ENCODE results near the gene ADM5. TPM values are rescaled to one million over a fixed set of nuclear protein-coding genes. Genes with fewer than 3 reads are reported as not detected.

Gene ADM5
- total and polyA plus RNA-seq, 10 of the 15 experiments (the other 5 are each of a cell fraction or from before 2014, with no cell fraction given) = 0.05 to 6.0 (median 1.2) TPM; not detected in 1

DNA sequence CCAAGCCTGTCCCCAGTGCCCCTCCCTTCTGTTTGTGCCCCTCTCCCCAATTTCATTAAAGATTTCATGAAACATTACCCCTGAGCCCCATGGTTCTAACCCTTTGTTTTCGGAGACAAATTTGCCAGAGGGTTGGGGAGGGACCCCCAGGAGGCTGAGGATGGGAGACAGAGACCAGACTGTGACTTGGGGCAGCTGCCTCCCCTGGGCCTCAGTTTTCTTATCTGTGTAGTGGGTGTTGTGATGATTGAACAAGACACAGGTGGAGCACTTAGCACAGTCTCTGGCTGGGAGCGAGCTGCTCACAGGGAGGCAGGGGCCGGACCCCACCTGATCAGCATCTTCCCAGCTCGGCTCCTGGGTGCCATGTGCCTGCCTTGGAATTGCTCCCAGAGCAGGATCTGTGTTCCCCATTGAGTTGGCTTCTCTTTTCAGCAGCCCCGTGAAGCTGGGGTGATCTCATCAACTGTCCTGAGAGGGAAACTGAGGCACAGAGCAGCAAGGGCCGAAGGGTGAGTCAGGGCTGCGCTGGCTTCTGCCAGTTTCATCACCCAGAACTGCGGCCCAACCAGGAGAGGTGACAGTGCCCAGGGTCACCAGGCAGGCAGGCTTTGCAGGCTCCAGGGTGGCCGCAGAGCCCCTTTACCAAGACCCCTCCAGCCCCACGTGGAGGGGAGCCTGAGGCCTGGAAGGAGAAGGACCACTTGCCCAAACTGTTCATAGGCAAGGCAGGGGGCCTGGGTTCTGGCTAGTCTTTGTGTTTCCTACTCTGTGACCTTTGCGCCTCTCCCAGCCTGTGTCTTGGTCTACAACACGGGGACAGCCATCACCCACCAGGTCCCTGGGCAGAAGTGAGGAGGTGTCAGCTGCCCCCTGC is 30.6 kb upstream of the ADM5 start:
- H3K79me2 ChIP-seq (ENCODE audit: control insufficient read depth, insufficient read depth, low read length) = peaks cover 8% of the 10 kb centered on the region
- peaks cover 12 to 45% of the 10 kb centered on the region in 2 experiments for H3K36me3 ChIP-seq (ENCODE audit: control insufficient read depth in 2 of 2, insufficient read depth in 2 of 2, low read length in 1 of 2)
- POLR2A ChIA-PET = no interaction called here
- no peak overlapping the region for H3K4me2 ChIP-seq (ENCODE audit: control insufficient read depth, insufficient read depth)
- no peak for DNase-seq (ENCODE audit: low read depth, low spot score)
- no peak for FAIRE-seq
- no peaks in the 10 kb centered on the region for H3K27me3 ChIP-seq (replicated peaks in 1 of 2; ENCODE audit: control insufficient read depth in 2 of 2, insufficient read depth in 2 of 2, low read length in 1 of 2)
- H3K9ac ChIP-seq (ENCODE audit: control insufficient read depth, insufficient read depth, low read length) = no peak overlapping the region
- intact Hi-C loops (cut with micrococcal nuclease; ENCODE audit: unreplicated experiment) (no loop called here), in situ Hi-C loops (cut with MboI) (no loop called here)
- BruUV-seq (replicated peaks) = no TSS peak
- no peak for ATAC-seq
- 0 out of 2 replicates have a peak, but pooled peaks have one; percentile 31 for TF ChIP-seq POLR2AphosphoS2 (IDR thresholded peaks at IDR 0.05; ENCODE audit: low read depth, low read length)
- TF ChIP-seq SMAD1 (IDR thresholded peaks at IDR 0.05; ENCODE audit: low read depth, partially characterized antibody) = no peak
- CTCF ChIA-PET = interaction anchor here (0.9 kb wide), 1 partner anchor 15 kb away, joined by 3 read pairs; no protein-coding TSS in a partner anchor
- H4K20me1 ChIP-seq (ENCODE audit: control insufficient read depth, insufficient read depth) = no peaks in the 10 kb centered on the region; the same call in none of the 2 replicates
- H3K4me1 ChIP-seq (ENCODE audit: control insufficient read depth, insufficient read depth, low read length) = peaks cover 11% of the 10 kb centered on the region
- 89% methylated on average over 12 of the region's 12 CpGs for WGBS (ENCODE audit: insufficient coverage, insufficient replicate concordance, low lambda C conversion rate, missing lambda C conversion rate)
- H2AFZ ChIP-seq (ENCODE audit: control insufficient read depth, low read depth, low read length) = no peak overlapping the region
- RAD21 ChIA-PET (ENCODE audit: unreplicated experiment) = no interaction called here
- SMC1A ChIA-PET (ENCODE audit: uncharacterized antibody, unreplicated experiment) = interaction anchor here (1.6 kb wide), 1 partner anchor 14 kb away, joined by 3 read pairs; no protein-coding TSS in a partner anchor
- H3K9me3 ChIP-seq (replicated peaks; ENCODE audit: control insufficient read depth, insufficient read depth, low read length) = no peaks in the 10 kb centered on the region
- H3K4me3 ChIP-seq = no peak overlapping the region
- H3K27ac ChIP-seq (ENCODE audit: control insufficient read depth, insufficient read depth) = no peak overlapping the region

DNA sequence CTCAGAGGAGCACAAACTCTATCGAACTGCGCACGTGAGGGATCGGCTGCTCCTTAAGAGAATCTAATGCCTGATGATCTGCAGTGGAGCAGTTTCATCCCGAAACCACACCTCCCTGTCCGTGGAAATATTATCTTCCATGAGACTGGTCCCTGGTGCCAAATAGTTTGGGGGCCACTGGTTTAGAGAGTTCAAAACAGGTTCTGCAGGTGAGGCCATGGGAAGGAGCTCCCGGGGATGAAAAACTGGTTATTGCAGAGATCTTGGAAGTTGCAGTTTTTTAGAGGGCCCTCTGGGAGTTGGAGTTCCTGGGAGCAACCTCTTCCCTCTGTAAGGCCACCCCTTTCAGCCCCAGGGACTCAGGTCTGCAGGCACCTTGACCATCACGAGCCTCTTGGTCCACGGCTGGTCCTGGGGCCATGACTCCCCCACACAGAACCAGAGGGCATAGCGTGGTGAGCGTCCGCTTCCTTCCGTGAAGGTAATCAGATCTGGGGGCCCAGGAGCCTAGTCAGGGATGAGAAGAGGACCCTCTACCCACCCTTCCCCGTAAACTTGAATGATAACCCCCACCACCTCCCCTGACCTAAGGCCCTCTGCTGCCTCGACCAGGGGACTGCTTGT is 28.9 kb upstream of the ADM5 start:
- H3K27ac ChIP-seq (ENCODE audit: control insufficient read depth, insufficient read depth) = no peak overlapping the region
- no peak overlapping the region for H3K4me3 ChIP-seq
- H3K9ac ChIP-seq (ENCODE audit: control insufficient read depth, insufficient read depth, low read length) = no peak overlapping the region
- peaks cover 23% of the 10 kb centered on the region for H3K79me2 ChIP-seq (ENCODE audit: control insufficient read depth, insufficient read depth, low read length)
- POLR2A ChIA-PET = interaction anchor here (1.2 to 1.9 kb wide), 2 partner anchors 16 to 20 kb away, joined by 5 to 6 read pairs; partner anchors contain the start of genes PRMT1 and RRAS
- no peak for ATAC-seq
- intact Hi-C loops (cut with micrococcal nuclease; ENCODE audit: unreplicated experiment) (no loop called here), in situ Hi-C loops (cut with MboI) (no loop called here)
- peaks cover 12 to 37% of the 10 kb centered on the region in 2 experiments for H3K36me3 ChIP-seq (ENCODE audit: control insufficient read depth in 2 of 2, insufficient read depth in 2 of 2, low read length in 1 of 2)
- no peak for DNase-seq (ENCODE audit: low read depth, low spot score)
- no peak overlapping the region for H2AFZ ChIP-seq (ENCODE audit: control insufficient read depth, low read depth, low read length)
- H3K9me3 ChIP-seq (replicated peaks; ENCODE audit: control insufficient read depth, insufficient read depth, low read length) = no peaks in the 10 kb centered on the region
- no peak for TF ChIP-seq NFIC (IDR thresholded peaks at IDR 0.05; ENCODE audit: low read depth, low read length)
- TF ChIP-seq PAX8 (IDR thresholded peaks at IDR 0.05) = no peak
- no peak for TF ChIP-seq IKZF1 (conservative IDR thresholded peaks at IDR 0.05)
- TF ChIP-seq IKZF2 (IDR thresholded peaks at IDR 0.05) = no peak
- TF ChIP-seq, protein P1, sequence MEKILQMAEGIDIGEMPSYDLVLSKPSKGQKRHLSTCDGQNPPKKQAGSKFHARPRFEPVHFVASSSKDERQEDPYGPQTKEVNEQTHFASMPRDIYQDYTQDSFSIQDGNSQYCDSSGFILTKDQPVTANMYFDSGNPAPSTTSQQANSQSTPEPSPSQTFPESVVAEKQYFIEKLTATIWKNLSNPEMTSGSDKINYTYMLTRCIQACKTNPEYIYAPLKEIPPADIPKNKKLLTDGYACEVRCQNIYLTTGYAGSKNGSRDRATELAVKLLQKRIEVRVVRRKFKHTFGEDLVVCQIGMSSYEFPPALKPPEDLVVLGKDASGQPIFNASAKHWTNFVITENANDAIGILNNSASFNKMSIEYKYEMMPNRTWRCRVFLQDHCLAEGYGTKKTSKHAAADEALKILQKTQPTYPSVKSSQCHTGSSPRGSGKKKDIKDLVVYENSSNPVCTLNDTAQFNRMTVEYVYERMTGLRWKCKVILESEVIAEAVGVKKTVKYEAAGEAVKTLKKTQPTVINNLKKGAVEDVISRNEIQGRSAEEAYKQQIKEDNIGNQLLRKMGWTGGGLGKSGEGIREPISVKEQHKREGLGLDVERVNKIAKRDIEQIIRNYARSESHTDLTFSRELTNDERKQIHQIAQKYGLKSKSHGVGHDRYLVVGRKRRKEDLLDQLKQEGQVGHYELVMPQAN (conservative IDR thresholded peaks at IDR 0.05) = no peak
- no peak for TF ChIP-seq MXI1 (IDR thresholded peaks at IDR 0.05; ENCODE audit: low read depth, low read length)
- no peak for TF ChIP-seq CHD1 (IDR thresholded peaks at IDR 0.05; ENCODE audit: low read depth, low read length)
- TF ChIP-seq CREB1 (IDR thresholded peaks at IDR 0.05; ENCODE audit: low read depth) = no peak
- TF ChIP-seq HDAC6 (IDR thresholded peaks at IDR 0.05; ENCODE audit: unreplicated experiment) = no peak
- no peak for TF ChIP-seq STAT3 (IDR thresholded peaks at IDR 0.05; ENCODE audit: low read depth, low read length)
- no peak for TF ChIP-seq MYC (IDR thresholded peaks at IDR 0.05; ENCODE audit: insufficient read depth, insufficient read length, insufficient replicate concordance, low read length, severe bottlenecking)
- TF ChIP-seq ATF7 (IDR thresholded peaks at IDR 0.05; ENCODE audit: low read depth) = no peak
- TF ChIP-seq BCL11A (IDR thresholded peaks at IDR 0.05; ENCODE audit: low read depth, low read length) = no peak
- H3K4me1 ChIP-seq (ENCODE audit: control insufficient read depth, insufficient read depth, low read length) = peaks cover 11% of the 10 kb centered on the region
- CTCF ChIA-PET = no interaction called here
- 93% methylated on average over 15 of the region's 15 CpGs for WGBS (ENCODE audit: insufficient coverage, insufficient replicate concordance, low lambda C conversion rate, missing lambda C conversion rate)
- no TSS peak for BruUV-seq (replicated peaks)
- no peak for FAIRE-seq
- H3K4me2 ChIP-seq (ENCODE audit: control insufficient read depth, insufficient read depth) = no peak overlapping the region
- SMC1A ChIA-PET (ENCODE audit: uncharacterized antibody, unreplicated experiment) = interaction anchor here (1.6 kb wide), 1 partner anchor 12 kb away, joined by 3 read pairs; no protein-coding TSS in a partner anchor
- H4K20me1 ChIP-seq (ENCODE audit: control insufficient read depth, insufficient read depth) = peaks cover 4% of the 10 kb centered on the region
- RAD21 ChIA-PET (ENCODE audit: unreplicated experiment) = no interaction called here
- H3K27me3 ChIP-seq (replicated peaks in 1 of 2; ENCODE audit: control insufficient read depth in 2 of 2, insufficient read depth in 2 of 2, low read length in 1 of 2) = no peaks in the 10 kb centered on the region
